NCI-H2171 (cell line): ENCODE results near the gene RASGRP4.
"Not testable (repeated sequence)": the region's sequence is repeated elsewhere in the genome, so short reads cannot be mapped to it uniquely, and the experiment has no call there.

Experiments used
- DNase-seq: peaks from one replicate; lab custom pipeline; 2025; lab: John Stamatoyannopoulos, UW

The RASGRP4 gene

DNA sequence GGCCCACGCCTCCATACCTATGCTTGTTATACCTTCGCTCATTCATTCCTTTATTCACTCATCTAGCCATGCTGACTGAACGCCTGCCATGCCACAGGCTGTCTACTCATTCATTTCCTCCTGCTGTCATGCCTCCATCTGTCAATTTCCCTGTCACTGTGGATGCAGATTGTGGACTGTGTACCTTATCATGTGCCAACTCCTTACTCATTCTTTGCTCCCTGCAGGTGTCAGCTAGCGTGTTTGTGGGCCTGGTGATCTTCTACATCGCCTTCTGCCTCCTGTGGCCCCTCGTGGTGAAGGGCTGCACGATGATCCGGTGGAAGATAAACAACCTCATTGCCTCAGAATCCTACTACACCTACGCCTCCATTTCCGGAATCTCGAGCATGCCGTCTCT is 55.7 kb downstream of the RASGRP4 start:
- no peak for DNase-seq

DNA sequence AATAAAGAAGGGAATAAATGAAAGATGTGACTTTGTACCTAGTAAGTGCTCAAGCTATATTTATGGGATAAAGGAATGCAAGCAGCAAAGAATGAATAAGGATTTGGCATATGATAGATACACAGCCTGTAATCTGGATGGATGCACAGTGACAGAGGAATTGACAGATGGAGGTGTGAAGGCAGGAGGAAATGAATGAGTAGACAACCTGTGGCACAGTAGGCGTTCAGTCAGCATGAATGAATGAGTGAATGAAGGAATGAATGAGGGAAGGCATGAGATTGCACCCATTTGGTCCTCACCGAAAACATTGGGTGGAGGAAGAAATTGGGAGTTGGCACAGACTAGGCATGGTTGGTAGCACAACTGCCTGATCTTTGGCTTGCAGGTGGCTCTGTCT is 56.4 kb downstream of the RASGRP4 start:
- no peak for DNase-seq

DNA sequence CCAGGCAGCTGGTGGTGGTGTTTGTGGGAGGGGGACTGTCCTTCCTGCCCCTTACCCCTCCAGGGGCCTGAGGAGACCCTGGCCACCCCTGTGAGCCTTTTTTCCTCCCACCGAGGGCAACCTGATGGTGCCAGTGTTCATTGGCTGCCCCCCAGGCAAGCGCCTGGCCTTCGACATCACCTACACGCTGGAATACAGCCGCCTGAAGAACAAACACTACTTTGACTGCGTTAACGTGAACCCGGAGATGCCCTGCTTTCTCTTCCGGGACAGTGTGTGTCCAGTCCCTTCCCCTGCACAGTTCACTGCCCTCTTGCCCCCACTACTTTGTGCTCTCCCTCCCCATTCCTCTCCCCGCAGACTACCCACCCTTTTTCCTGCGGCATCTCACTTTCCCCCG is 59.0 kb downstream of the RASGRP4 start:
- no peak for DNase-seq

DNA sequence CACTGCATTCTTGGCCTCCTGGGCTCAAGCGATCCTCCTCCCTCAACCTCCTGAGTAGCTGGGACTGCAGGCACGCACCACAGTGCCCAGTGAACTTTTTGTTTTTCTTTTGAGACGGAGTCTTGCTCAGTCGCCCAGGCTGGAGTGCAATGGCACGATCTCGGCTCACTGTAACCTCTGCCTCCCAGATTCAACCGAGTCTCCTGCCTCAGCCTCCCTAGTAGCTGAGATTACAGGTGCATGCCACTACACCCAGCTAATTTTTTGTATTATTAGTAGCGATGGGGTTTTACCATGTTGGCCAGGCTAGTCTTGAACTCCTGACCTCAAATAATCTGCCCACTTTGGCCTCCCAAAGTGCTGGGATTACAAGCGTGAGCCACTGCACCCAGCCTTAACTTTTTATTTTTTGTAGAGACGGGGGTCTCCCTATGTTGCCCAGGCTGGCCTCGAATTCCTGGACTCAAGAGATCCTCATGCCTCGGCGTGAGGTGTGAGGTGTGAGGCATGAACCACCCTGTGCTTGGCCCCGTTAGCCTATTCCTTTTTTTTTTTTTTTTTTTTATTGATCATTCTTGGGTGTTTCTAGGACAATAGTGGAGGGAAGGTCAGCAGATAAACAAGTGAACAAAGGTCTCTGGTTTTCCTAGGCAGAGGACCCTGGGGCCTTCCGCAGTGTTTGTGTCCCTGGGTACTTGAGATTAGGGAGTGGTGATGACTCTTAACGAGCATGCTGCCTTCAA is 62.9 kb downstream of the RASGRP4 start:
- not testable (repeated sequence) for DNase-seq

DNA sequence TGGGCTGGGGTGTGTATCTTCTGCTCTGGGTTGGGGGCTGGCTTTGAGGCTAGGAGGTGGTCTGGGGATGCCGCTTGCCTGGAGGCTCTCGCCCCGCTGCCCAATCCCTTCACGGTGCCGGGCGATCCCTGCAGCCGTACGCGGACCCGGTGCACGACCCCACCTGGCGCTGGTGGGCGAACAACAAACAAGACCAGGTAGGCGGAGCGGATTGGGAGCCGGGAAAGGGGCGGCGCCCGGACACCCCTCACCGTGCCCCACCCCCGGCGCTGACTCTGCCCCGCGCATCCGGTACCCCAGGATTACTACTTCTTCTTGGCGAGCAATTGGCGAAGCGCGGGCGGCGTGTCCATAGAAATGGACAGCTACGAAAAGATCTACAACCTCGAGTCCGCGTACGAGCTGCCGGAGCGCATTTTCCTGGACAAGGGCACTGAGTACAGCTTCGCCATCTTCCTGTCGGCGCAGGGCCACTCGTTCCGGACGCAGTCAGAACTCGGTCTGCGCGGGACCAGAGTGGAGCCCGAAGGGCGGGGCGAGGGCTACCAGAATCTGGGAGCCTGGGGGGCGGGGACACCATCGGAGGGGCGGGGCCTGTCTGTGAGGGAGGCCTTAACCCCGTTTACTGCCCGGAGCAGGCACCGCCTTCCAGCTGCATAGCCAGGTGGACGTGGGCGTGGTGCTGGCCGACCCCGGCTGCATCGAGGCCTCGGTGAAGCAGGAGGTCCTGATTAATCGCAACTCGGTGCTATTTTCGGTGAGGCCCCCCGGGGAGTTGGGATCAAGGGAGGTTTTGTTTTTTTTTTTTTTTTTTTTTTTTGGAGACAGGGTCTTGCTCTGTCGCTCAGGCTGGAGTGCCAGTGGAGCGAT is 63.7 kb downstream of the RASGRP4 start:
- peak; percentile 80 for DNase-seq

DNA sequence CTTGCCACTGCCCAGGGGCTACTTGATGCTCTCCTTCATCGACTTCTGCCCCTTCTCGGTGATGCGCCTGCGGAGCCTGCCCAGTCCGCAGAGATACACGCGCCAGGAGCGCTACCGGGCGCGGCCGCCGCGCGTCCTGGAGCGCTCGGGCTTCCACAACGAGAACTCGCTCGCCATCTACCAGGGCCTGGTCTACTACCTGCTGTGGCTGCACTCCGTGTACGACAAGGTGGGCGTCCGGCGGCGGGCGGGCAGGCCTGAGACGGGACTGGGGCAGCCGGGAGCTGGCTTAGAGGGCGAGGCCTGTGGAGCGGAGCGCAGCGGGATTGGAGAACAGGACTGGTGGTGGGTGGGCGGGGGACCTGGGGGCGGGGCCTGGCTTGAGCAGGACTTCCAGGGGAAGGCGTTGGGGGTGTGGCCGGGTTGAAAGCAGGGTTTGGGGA is 64.4 kb downstream of the RASGRP4 start:
- DNase-seq, result peak; percentile 90

DNA sequence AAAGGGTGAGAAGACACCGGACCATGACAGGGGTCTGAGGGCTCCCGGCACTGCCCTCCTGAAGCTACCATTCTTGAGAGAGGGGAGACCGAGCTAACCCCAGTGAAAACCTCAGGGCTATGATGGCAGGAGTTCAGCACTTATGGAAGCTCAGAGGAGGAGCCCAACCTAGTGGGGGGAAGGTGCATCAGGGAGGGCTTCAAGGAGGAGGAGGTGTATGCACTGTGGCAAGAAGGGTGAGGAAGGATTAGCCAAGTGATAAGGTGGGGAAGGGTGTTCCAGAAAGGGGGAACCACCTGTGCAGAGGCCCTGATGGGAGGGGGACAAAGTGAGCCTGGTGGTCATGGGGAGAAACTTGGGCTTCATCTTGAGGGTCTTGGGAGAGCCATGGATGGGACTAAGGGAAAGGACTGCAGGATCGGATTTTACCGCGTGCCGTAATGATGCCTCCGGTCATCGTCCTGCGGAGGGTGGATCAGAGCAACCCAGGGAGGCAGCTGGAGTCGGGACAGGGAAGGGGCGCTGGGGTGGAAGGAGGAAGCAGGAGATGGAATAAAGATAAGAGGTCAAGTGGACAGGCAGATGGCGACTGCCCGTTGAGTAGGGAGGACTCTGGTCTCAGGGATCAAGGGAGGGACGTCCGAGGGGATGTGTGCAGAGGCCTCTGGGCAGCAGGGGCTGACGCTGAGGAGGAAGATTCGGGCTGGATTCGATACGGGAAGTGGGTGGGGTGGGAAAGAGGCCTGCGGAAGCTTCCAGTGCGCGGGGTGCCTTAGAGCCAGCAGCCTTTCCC is 65.0 kb downstream of the RASGRP4 start:
- no peak for DNase-seq

DNA sequence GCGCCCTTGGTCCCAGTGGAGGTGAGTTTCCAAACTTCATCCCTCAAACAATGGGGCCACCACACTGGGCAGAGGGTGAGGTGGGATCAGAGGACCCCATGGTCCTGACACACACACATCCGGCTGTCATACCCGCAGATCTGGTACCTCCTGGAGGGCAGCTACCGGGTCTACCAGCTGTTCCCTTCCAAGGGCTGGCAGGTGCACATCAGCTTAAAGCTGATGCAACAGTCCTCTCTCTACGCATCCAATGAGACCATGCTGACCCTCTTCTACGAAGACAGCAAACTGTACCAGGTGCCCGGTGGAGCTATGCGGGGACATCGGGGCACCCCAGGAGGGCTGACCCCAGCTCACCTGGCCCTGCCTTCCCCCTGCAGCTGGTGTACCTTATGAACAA is 65.7 kb downstream of the RASGRP4 start:
- DNase-seq, result no peak

DNA sequence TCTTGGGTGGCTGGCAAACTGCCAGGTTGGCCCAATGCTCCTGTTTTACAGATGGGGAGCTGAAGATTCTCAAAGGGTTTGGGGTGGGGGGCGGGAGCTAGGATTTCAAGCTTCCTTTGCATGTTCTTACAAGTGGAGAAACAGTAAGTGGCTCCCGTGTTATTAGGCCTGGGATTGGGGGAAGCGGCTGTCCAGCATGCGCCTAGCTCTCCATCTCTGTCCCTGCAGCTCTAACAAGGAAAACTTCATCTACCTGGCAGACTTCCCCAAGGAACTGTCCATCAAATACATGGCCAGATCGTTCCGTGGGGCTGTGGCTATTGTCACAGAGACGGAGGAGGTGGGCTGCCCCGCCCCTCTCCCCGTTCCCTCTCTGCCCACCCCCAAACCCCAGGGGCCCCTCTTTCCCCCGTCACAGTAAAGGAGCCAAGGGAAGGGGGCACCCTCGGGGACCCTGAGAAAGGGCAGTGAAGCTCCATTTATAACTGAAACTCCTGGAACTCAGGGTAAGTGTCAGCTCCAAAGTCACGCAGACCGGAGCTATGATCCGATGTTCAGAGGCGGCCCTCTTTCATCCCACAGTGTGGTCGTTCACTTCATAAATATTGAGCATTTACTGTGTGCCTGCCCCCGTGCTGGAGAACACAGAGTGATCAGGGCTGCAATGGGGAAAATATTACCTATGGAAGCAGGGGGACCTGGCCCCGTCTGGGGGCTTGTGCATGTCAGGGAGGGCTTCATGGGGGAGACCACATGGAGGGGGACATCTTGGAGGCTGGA is 66.6 kb downstream of the RASGRP4 start:
- no peak for DNase-seq
